GM12878 (cell line): ENCODE data around the gene ICA1L. TPM values are rescaled to one million over a fixed set of nuclear protein-coding genes. Genes with fewer than 3 reads are reported as not detected.
A peak's percentile ranks its signal among the peaks of the same experiment; 100 is the strongest.

ENCODE experiments used
- BHLHE40 ChIP-seq, 2 experiments: fragments of 450-650 bp in 1 of 2; IDR thresholded peaks; 2 replicates each; pipeline ENCODE4 v1.6.1; 2011 to 2017; ENCODE audit warnings: low read depth in 2 of 2, borderline replicate concordance in 1 of 2, improper control_type of control experiment in 1 of 2, low read length in 1 of 2, mild to moderate bottlenecking in 1 of 2
- CHD1 ChIP-seq: IDR thresholded peaks from 2 replicates; pipeline ENCODE4 v1.6.1; 2012; ENCODE audit warnings: low read depth, low read length, improper control_type of control experiment
- CHD2 ChIP-seq: IDR thresholded peaks from 2 replicates; pipeline ENCODE4 v1.6.1; 2011; ENCODE audit warnings: low read depth, low read length, improper control_type of control experiment, borderline replicate concordance
- GATAD2B ChIP-seq: fragments of 450-650 bp; conservative IDR thresholded peaks from 2 replicates; pipeline ENCODE4 v1.6.1; 2017; ENCODE audit warnings: low read depth, mild to moderate bottlenecking, moderate library complexity
- LARP7 ChIP-seq: fragments of 450-650 bp; IDR thresholded peaks from 2 replicates; pipeline ENCODE4 v1.6.1; 2017; ENCODE audit warnings: mild to moderate bottlenecking
- MEF2B ChIP-seq: fragments of 450-650 bp; IDR thresholded peaks from 2 replicates; pipeline ENCODE4 v1.6.1; 2018; ENCODE audit warnings: mild to moderate bottlenecking, moderate library complexity; ENCODE audit not compliant: partially characterized antibody, poor library complexity, severe bottlenecking
- NFYB ChIP-seq: IDR thresholded peaks from 2 replicates; pipeline ENCODE4 v1.6.1; 2011; ENCODE audit warnings: low read depth, mild to moderate bottlenecking, low read length, improper control_type of control experiment, moderate library complexity; ENCODE audit not compliant: insufficient read depth
- RAD21 ChIP-seq: IDR thresholded peaks from 2 replicates; pipeline ENCODE4 v1.6.1; 2011; ENCODE audit warnings: mild to moderate bottlenecking, low read depth, low read length, moderate library complexity; ENCODE audit not compliant: insufficient read depth
- RCOR1 ChIP-seq: conservative IDR thresholded peaks from 2 replicates; pipeline ENCODE4 v1.6.1; 2012; ENCODE audit warnings: low read depth, low read length, improper control_type of control experiment
- REST ChIP-seq: IDR thresholded peaks from 2 replicates; pipeline ENCODE4 v1.6.1; 2012; ENCODE audit warnings: mild to moderate bottlenecking, low read depth, low read length
- SKIL ChIP-seq: fragments of 450-650 bp; IDR thresholded peaks from 2 replicates; pipeline ENCODE4 v1.6.1; 2017; ENCODE audit warnings: mild to moderate bottlenecking, low read depth, inconsistent platforms; ENCODE audit not compliant: poor library complexity, severe bottlenecking
- SREBF1 ChIP-seq: IDR thresholded peaks from 2 replicates; pipeline ENCODE4 v1.6.1; 2012; ENCODE audit warnings: mild to moderate bottlenecking, low read length
- SRF ChIP-seq, 2 experiments: IDR thresholded peaks; 2 replicates each; pipeline ENCODE4 v1.6.1; 2011; ENCODE audit warnings: low read depth in 2 of 2, low read length in 2 of 2, mild to moderate bottlenecking in 1 of 2, moderate library complexity in 1 of 2
- USF2 ChIP-seq: IDR thresholded peaks from 2 replicates; pipeline ENCODE4 v1.6.1; 2011; ENCODE audit warnings: low read depth, low read length, improper control_type of control experiment, borderline replicate concordance
- ZNF24 ChIP-seq: fragments of 450-650 bp; IDR thresholded peaks from 2 replicates; pipeline ENCODE4 v1.6.1; 2017; ENCODE audit warnings: antibody characterized with exemption, mild to moderate bottlenecking
- ZNF384 ChIP-seq: IDR thresholded peaks from 2 replicates; pipeline ENCODE4 v1.6.1; 2012; ENCODE audit warnings: low read depth, mild to moderate bottlenecking, low read length, improper control_type of control experiment, borderline replicate concordance
- polyA plus RNA-seq, 11 experiments: library from polyadenylated mRNA; depleted of rRNA in 4 of 11; unstranded in 6 of 11; stranded (reverse) in 5 of 11; fragments of >200 nt; fragmentation: Nextera tagmentation in 4 of 11; fragmentation: Illumina TruSeq in 1 of 11; extraction: Ambion mirVana in 4 of 11; extraction: Trizol in 1 of 11; gene quantifications; 1 replicate in 1 of 11; 2 replicates in 10 of 11; pipeline versions ENCODE4 v1.2.1 to v1.2.3, GENCODE V29; 2011 to 2016; ENCODE audit warnings: inconsistent platforms in 2 of 11, missing spikeins in 2 of 11, low read depth in 1 of 11
- total RNA-seq, 4 experiments: library from RNA; depleted of rRNA in 3 of 4; stranded (reverse); fragments of >200 nt in 3 of 4; fragmentation: Illumina TruSeq in 1 of 4; extraction: Trizol in 1 of 4; gene quantifications; 2 replicates each; pipeline versions ENCODE4 v1.2.1 to v1.2.3, GENCODE V29; 2013 to 2021
- TF ChIP-seq, protein P1 (sequence below): fragments of 450-650 bp; IDR thresholded peaks from 2 replicates; pipeline ENCODE4 v1.6.1; 2014; ENCODE audit warnings: mild to moderate bottlenecking

The ICA1L gene
- total and polyA plus RNA-seq, 10 of the 15 experiments (the other 5 are each of a cell fraction or from before 2014, with no cell fraction given) = 0.85 to 7.4 (median 3.6) TPM

GRCh38 chr2:202848813-202849212 is 22.8 kb downstream of the ICA1L start (continued):
- no peak for TF ChIP-seq REST
- TF ChIP-seq RAD21 = no peak
- peak; percentile 52; the same call in 1 of the 2 replicates for TF ChIP-seq LARP7
- TF ChIP-seq ZNF384 = no peak
- TF ChIP-seq RCOR1 = no peak
- no peak for TF ChIP-seq NFYB
- no peak for TF ChIP-seq CHD2
- no peak for TF ChIP-seq SKIL
- TF ChIP-seq CHD1 = no peak
- no peak for TF ChIP-seq SRF (IDR thresholded peaks at IDR 0.05; ENCODE audit: low read depth in 2 of 2, low read length in 2 of 2)
- no peak for TF ChIP-seq SREBF1
- TF ChIP-seq USF2 = no peak
- 0 out of 2 replicates have a peak, but pooled peaks have one; percentile 29 for TF ChIP-seq GATAD2B
- no peak for TF ChIP-seq BHLHE40 (IDR thresholded peaks at IDR 0.05; ENCODE audit: borderline replicate concordance in 1 of 2, low read depth in 2 of 2, low read length in 1 of 2)
- TF ChIP-seq ZNF24 = 0 out of 2 replicates have a peak, but pooled peaks have one; percentile 24
- peak; percentile 86 for TF ChIP-seq MEF2B
- TF ChIP-seq, protein P1, sequence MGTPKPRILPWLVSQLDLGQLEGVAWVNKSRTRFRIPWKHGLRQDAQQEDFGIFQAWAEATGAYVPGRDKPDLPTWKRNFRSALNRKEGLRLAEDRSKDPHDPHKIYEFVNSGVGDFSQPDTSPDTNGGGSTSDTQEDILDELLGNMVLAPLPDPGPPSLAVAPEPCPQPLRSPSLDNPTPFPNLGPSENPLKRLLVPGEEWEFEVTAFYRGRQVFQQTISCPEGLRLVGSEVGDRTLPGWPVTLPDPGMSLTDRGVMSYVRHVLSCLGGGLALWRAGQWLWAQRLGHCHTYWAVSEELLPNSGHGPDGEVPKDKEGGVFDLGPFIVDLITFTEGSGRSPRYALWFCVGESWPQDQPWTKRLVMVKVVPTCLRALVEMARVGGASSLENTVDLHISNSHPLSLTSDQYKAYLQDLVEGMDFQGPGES = no peak
